SK-N-SH treated with all-trans-retinoic acid at 6 μM for 48 hours (cell line): ENCODE results near the gene MAGED4B.
"Not testable (repeated sequence)": the region's sequence is repeated elsewhere in the genome, so short reads cannot be mapped to it uniquely, and the experiment has no call there.

Experiments
- ATAC-seq: fragments of 200-7000 bp; cut with Tn5 transposase; 3 replicates; pipeline ENCODE4 v1.9.1; 2020; ENCODE audit warnings: mild to moderate bottlenecking, moderate library complexity
- ARNTL ChIP-seq: fragments of 450-650 bp; formaldehyde crosslinking; IDR thresholded peaks from 2 replicates; pipeline ENCODE4 v1.5.0; 2020; ENCODE audit warnings: low read depth, mild to moderate bottlenecking, moderate library complexity, borderline replicate concordance
- BACH2 ChIP-seq: fragments of 250-450 bp; sonication (Bioruptor Pico); IDR thresholded peaks from 2 replicates; pipeline ENCODE4 v1.9.0; 2021; ENCODE audit warnings: mild to moderate bottlenecking, borderline replicate concordance
- CREB5 ChIP-seq: fragments of 250-450 bp; sonication (Bioruptor Pico); IDR thresholded peaks from 2 replicates; pipeline ENCODE4 v1.5.1; 2020; ENCODE audit warnings: low read depth, mild to moderate bottlenecking, moderate library complexity
- CSDC2 ChIP-seq: fragments of 250-450 bp; sonication (Bioruptor Pico); IDR thresholded peaks from 2 replicates; pipeline ENCODE4 v1.5.0; 2020; ENCODE audit warnings: mild to moderate bottlenecking, moderate library complexity
- CSRNP3 ChIP-seq: fragments of 250-450 bp; sonication (Bioruptor Pico); IDR thresholded peaks from 2 replicates; pipeline ENCODE4 v1.5.1; 2021; ENCODE audit warnings: mild to moderate bottlenecking, moderate library complexity
- ESRRG ChIP-seq: fragments of 250-450 bp; sonication (Bioruptor Pico); IDR thresholded peaks from 2 replicates; pipeline ENCODE4 v1.6.1; 2021; ENCODE audit warnings: mild to moderate bottlenecking
- GLIS3 ChIP-seq: fragments of 250-450 bp; sonication (Bioruptor Pico); IDR thresholded peaks from 2 replicates; pipeline ENCODE4 v1.5.0; 2020; ENCODE audit warnings: mild to moderate bottlenecking, moderate library complexity
- ISL1 ChIP-seq: fragments of 250-450 bp; sonication (Bioruptor Pico); IDR thresholded peaks from 2 replicates; pipeline ENCODE4 v2.1.2; 2022; ENCODE audit warnings: mild to moderate bottlenecking, moderate library complexity
- PATZ1 ChIP-seq: fragments of 250-450 bp; sonication (Bioruptor Pico); IDR thresholded peaks from 2 replicates; pipeline ENCODE4 v1.8.0; 2020; ENCODE audit warnings: mild to moderate bottlenecking, moderate library complexity, borderline replicate concordance
- POU6F1 ChIP-seq: fragments of 250-450 bp; sonication (Bioruptor Pico); IDR thresholded peaks from 2 replicates; pipeline ENCODE4 v1.8.0; 2021; ENCODE audit warnings: low read depth, mild to moderate bottlenecking, moderate library complexity, borderline replicate concordance
- PPARA ChIP-seq: fragments of 250-450 bp; sonication (Bioruptor Pico); IDR thresholded peaks from 2 replicates; pipeline ENCODE4 v1.5.0; 2020; ENCODE audit warnings: mild to moderate bottlenecking, borderline replicate concordance
- RARB ChIP-seq: fragments of 250-450 bp; sonication (Bioruptor Pico); IDR thresholded peaks from 2 replicates; pipeline ENCODE4 v1.8.0; 2021; ENCODE audit warnings: mild to moderate bottlenecking, moderate library complexity
- TCF4 ChIP-seq: fragments of 250-450 bp; sonication (Bioruptor Pico); IDR thresholded peaks from 2 replicates; pipeline ENCODE4 v1.8.0; 2021; ENCODE audit warnings: mild to moderate bottlenecking, moderate library complexity, borderline replicate concordance
- TSHZ2 ChIP-seq: fragments of 250-450 bp; sonication (Bioruptor Pico); IDR thresholded peaks from 2 replicates; pipeline ENCODE4 v1.5.0; 2020; ENCODE audit warnings: mild to moderate bottlenecking, moderate library complexity
- ZC3H10 ChIP-seq: fragments of 250-450 bp; sonication (Bioruptor Pico); IDR thresholded peaks from 2 replicates; pipeline ENCODE4 v1.5.1; 2021; ENCODE audit warnings: mild to moderate bottlenecking, moderate library complexity
- ZFP3 ChIP-seq: fragments of 250-450 bp; sonication (Bioruptor Pico); IDR thresholded peaks from 2 replicates; pipeline ENCODE4 v1.5.0; 2020; ENCODE audit warnings: mild to moderate bottlenecking, moderate library complexity
- ZFP30 ChIP-seq: fragments of 450-650 bp; formaldehyde crosslinking; IDR thresholded peaks from 2 replicates; pipeline ENCODE4 v1.5.0; 2022; ENCODE audit warnings: mild to moderate bottlenecking, moderate library complexity
- ZNF565 ChIP-seq: fragments of 450-650 bp; formaldehyde crosslinking; conservative IDR thresholded peaks from 2 replicates; pipeline ENCODE4 v1.5.0; 2020; ENCODE audit warnings: low read depth, mild to moderate bottlenecking, moderate library complexity
- ZNF70 ChIP-seq: fragments of 450-650 bp; formaldehyde crosslinking; IDR thresholded peaks from 2 replicates; pipeline ENCODE4 v1.5.0; 2020; ENCODE audit warnings: mild to moderate bottlenecking, moderate library complexity
- ZNF8 ChIP-seq: fragments of 450-650 bp; formaldehyde crosslinking; IDR thresholded peaks from 2 replicates; pipeline ENCODE4 v1.5.0; 2020; ENCODE audit warnings: mild to moderate bottlenecking, moderate library complexity

Gene MAGED4B

GRCh38 chrX:52078131-52078530 lies 9.1 kb upstream of the MAGED4B start:
- ATAC-seq, result no peak
- TF ChIP-seq ZFP30, result no peak

- not testable (repeated sequence) for ATAC-seq
These were observed 26.7 kb downstream of the MAGED4B start for GRCh38 chrX:52042288-52042687.

GRCh38 chrX:52034211-52034610 lies 34.8 kb downstream of the MAGED4B start:
- TF ChIP-seq ISL1 (CRISPR knock-in tag), result no peak
- TF ChIP-seq CSDC2, result no peak
- TF ChIP-seq CSRNP3, result no peak
- no peak for TF ChIP-seq RARB (CRISPR knock-in tag)
- TF ChIP-seq BACH2, result no peak
- no peak for TF ChIP-seq ZNF8 (CRISPR knock-in tag)
- no peak for TF ChIP-seq PPARA
- TF ChIP-seq ESRRG (CRISPR knock-in tag), result no peak
- no peak for TF ChIP-seq TCF4 (CRISPR knock-in tag)
- no peak for TF ChIP-seq ARNTL (CRISPR knock-in tag)
- TF ChIP-seq ZC3H10 (CRISPR knock-in tag), result no peak
- TF ChIP-seq ZNF565 (CRISPR knock-in tag), result no peak
- no peak for TF ChIP-seq GLIS3 (CRISPR knock-in tag)
- TF ChIP-seq ZFP30, result no peak
- no peak for TF ChIP-seq POU6F1 (CRISPR knock-in tag)
- no peak for TF ChIP-seq ZNF70 (CRISPR knock-in tag)
- no peak for TF ChIP-seq PATZ1 (CRISPR knock-in tag)
- no peak for ATAC-seq

GRCh38 chrX:52031371-52031770 lies 37.6 kb downstream of the MAGED4B start:
- no peak for ATAC-seq
- TF ChIP-seq RARB (CRISPR knock-in tag) (no peak), PPARA (no peak), ZNF70 (CRISPR knock-in tag) (no peak), TSHZ2 (CRISPR knock-in tag) (no peak), ZFP30 (no peak), CREB5 (CRISPR knock-in tag) (no peak), GLIS3 (CRISPR knock-in tag) (no peak), ZFP3 (CRISPR knock-in tag) (no peak)
